ENCODE results near the gene CIBAR2. TPM values are rescaled to one million over a fixed set of nuclear protein-coding genes. Genes with fewer than 3 reads are reported as not detected.

Gene CIBAR2
- total and polyA plus RNA-seq, 10 of the 15 experiments (the other 5 are each of a cell fraction or from before 2014, with no cell fraction given) = 0.05 to 0.16 (median 0.07) TPM; not detected in 7

GRCh38 chr16:85055493-85056210, 56.6 kb downstream of the CIBAR2 start (continued):
- TF ChIP-seq ZBTB4 (CRISPR knock-in tag; IDR thresholded peaks at IDR 0.05) (no peak), NRF1 (conservative IDR thresholded peaks at IDR 0.05; ENCODE audit: low read depth, low read length) (no peak), HCFC1 (IDR thresholded peaks at IDR 0.05; ENCODE audit: low read length) (no peak), NFYA (IDR thresholded peaks at IDR 0.05; ENCODE audit: borderline replicate concordance, low read depth, low read length) (no peak), POU2F2 (IDR thresholded peaks at IDR 0.05; ENCODE audit: borderline replicate concordance, low read depth, low read length) (peak; percentile 17; the same call in 1 of the 3 replicates), RAD21 (IDR thresholded peaks at IDR 0.05; ENCODE audit: insufficient read depth, low read depth, low read length) (no peak), RAD51 (IDR thresholded peaks at IDR 0.05) (no peak), TCF12 (IDR thresholded peaks at IDR 0.05; ENCODE audit: low read depth, low read length) (peak; percentile 39; the same call in 1 of the 2 replicates), SKIL (IDR thresholded peaks at IDR 0.05; ENCODE audit: low read depth, poor library complexity, severe bottlenecking) (peak; percentile 84), SREBF1 (IDR thresholded peaks at IDR 0.05; ENCODE audit: low read length) (no peak), TAF1 (IDR thresholded peaks at IDR 0.05; ENCODE audit: borderline replicate concordance, low read depth, low read length) (peak; percentile 35; the same call in 1 of the 2 replicates), SP1 (IDR thresholded peaks at IDR 0.05; ENCODE audit: low read depth, low read length) (peak; percentile 42), NR2C1 (IDR thresholded peaks at IDR 0.05) (no peak), SMAD5 (IDR thresholded peaks at IDR 0.05; ENCODE audit: low read depth) (no peak), WRNIP1 (IDR thresholded peaks at IDR 0.05; ENCODE audit: borderline replicate concordance, low read depth, low read length) (no peak), E2F4 (IDR thresholded peaks at IDR 0.05; ENCODE audit: low read depth, low read length) (no peak), CREM (IDR thresholded peaks at IDR 0.05; ENCODE audit: low read depth) (0 out of 2 replicates have a peak, but pooled peaks have one; percentile 20), BCL3 (IDR thresholded peaks at IDR 0.05; ENCODE audit: borderline replicate concordance, insufficient read depth, low read depth, low read length, poor library complexity, severe bottlenecking) (no peak), CBFB (IDR thresholded peaks at IDR 0.05; ENCODE audit: low read depth) (0 out of 2 replicates have a peak, but pooled peaks have one; percentile 35), PAX5 (IDR thresholded peaks at IDR 0.05; ENCODE audit: borderline replicate concordance, low read depth, low read length) (peak; percentile 69), NR2F1 (conservative IDR thresholded peaks at IDR 0.05) (peak; percentile 79), ATF7 (IDR thresholded peaks at IDR 0.05; ENCODE audit: low read depth) (peak; percentile 54; the same call in 1 of the 2 replicates), ZZZ3 (IDR thresholded peaks at IDR 0.05; ENCODE audit: control insufficient read depth, insufficient read length, low read depth) (no peak)
